HG03060 (cell line): ENCODE measurements around the gene BAZ2B.

Experiments used
- ATAC-seq: cut with Tn5 transposase; IDR thresholded peaks from one replicate; pipeline ENCODE4 v1.9.1; 2021; ENCODE audit warnings: low read depth, moderate number of reproducible peaks; ENCODE audit not compliant: unreplicated experiment

Gene BAZ2B

DNA sequence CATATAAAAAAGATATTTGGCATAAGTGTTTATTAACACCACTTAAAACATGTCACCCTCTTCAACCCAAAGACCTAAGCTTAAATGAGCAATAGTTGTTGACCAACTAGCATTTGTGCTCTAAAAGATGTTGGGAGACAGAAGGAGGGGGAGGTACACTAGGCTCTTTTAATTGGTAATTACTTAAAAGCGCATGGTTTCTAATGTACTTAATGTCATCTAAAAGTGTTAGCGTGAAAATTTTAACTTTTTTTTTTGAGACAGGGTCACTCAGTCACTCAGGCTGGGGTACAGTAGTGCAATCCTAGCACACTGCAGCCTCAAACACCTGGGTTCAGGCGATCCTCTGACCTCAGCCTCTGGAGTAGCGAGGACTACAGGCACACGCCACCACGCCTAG, 335.3 kb downstream of the BAZ2B start:
- no peak for ATAC-seq

DNA sequence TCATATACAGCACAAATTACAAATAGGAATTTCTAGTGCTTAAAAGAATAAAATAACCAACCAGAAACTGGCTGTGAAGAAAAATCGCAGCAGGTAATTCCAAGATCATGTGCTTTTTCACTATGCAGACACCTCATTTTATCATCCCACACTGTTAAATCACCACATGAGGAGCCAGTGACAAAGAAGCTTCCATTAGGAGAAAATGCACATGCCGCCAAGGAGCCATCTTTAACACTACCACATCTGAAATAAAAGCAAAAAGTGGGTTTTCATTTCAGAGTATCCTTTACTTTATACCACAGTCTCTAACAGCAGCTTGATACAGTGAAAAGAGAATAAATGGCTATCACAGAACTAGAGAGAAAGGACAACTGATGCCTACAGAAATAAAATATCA, 336.6 kb downstream of the BAZ2B start:
- ATAC-seq, result no peak

DNA sequence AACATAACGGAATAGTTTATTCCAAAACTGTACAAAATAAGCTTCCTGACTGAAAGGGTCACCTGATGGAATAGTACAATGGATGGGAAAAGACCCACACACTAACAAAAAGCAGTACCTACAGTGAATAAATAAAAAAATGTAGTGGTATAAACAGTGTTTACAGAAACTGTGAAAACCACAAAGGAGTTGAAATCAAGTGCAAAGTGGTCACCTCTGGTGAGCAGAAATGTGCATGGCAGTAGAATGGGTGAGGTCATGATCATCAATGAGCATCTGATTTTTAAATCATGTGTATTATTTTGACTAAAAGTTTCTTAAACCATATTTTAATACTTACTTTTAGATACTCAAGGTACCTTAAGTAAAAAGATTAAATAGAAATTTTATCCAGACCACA, 341.2 kb downstream of the BAZ2B start:
- ATAC-seq, result no peak

DNA sequence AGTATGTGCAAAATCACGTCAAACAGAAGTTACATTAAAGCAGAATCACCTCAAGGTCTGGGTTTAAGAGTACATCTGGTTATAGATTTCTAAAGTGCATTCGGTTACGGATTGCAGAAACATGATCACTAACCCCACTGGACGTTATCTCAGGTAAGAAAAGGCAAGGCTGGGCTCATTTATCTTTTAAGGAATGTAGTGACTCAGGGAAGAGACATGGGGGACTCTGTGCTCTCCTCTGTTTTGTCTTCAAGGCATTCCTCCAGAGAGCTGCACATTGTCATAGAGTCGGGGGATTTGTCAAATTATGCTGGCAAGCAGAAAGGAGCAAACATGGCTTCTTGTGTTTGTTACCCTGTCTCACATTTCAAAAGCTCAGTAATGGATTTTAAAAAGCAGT, 344.2 kb downstream of the BAZ2B start:
- ATAC-seq, result no peak

DNA sequence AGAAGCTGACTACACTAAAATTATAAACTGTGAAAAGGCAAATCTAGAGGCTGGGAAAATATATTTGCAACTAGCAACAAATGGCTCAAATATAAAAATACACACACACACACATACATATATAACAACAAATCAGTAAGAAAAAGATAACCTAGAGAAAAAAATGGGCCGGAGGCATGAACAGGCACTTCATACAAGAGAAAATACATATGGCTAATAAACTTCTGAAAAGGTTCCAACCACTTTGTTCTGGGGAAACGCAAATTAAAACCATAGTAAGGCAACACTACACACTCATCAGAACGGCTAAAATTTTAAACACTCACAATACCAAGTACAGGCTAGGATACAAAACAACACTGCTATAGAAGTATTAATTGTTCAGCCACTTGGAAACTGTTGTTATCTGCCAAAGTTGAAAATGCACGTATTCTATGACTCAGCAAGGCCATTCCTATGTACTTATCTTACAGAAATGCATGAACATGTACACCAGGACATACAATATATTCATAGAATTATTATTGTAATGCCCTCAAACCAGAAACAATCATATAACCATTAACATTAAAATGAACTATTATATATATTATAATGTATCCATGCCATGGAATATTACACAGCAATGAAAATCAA, 345.5 kb downstream of the BAZ2B start:
- no peak for ATAC-seq
